Tibial artery (tissue), 4 donors: Measurements from ENCODE around the gene SAMD4A.
A peak's percentile ranks its signal among the peaks of the same experiment; 100 is the strongest.

Experiments
- DNase-seq, 2 donors: peaks; one replicate each; pipeline ENCODE4 v3.0.0-alpha.2; 2019
- H3K27ac ChIP-seq, 2 donors: fragments of 200-600 bp; sonication (generic) in 1 of 2; 1 replicate in 1 of 2; 2 replicates in 1 of 2; pipeline ENCODE4 v1.5.1; 2018 to 2019; ENCODE audit warnings: mild to moderate bottlenecking in 1 of 2
- H3K27me3 ChIP-seq, 2 donors: fragments of 200-600 bp; sonication (generic) in 1 of 2; one replicate each; pipeline versions ENCODE4 v1.5.1 to v1.6.0; 2016 to 2019
- H3K36me3 ChIP-seq, 3 donors: fragments of 200-600 bp; sonication (generic) in 2 of 3; one replicate each; pipeline ENCODE4 v1.5.1; 2016 to 2019; ENCODE audit warnings: mild to moderate bottlenecking in 2 of 3
- H3K4me1 ChIP-seq, 4 donors: fragments of 200-600 bp; sonication (generic) in 2 of 4; 1 replicate in 3 of 4; 2 replicates in 1 of 4; pipeline ENCODE4 v1.5.1; 2016 to 2019
- H3K4me3 ChIP-seq, 2 donors: fragments of 200-600 bp; sonication (generic) in 1 of 2; 1 replicate in 1 of 2; 2 replicates in 1 of 2; pipeline ENCODE4 v1.5.1; 2018 to 2019; ENCODE audit warnings: mild to moderate bottlenecking in 2 of 2
- H3K9me3 ChIP-seq, 3 donors: fragments of 200-600 bp; sonication (generic) in 1 of 3; one replicate each; pipeline ENCODE4 v1.5.1; 2016 to 2019
- CTCF ChIP-seq, 2 experiments: fragments of 200-600 bp in 1 of 2; fragments of 450-650 bp in 1 of 2; IDR thresholded peaks; one replicate each; pipeline ENCODE4 v1.5.1; 2017 to 2019; ENCODE audit warnings: antibody characterized with exemption in 2 of 2, mild to moderate bottlenecking in 1 of 2, moderate library complexity in 1 of 2
- intact Hi-C: fragments of 100-400 bp; cut with DNase I; formaldehyde crosslinking; loops from one replicate; pipeline ENCODE4 v1.15.0; 2023; ENCODE audit warnings: low total_unique reads

Gene SAMD4A

DNA sequence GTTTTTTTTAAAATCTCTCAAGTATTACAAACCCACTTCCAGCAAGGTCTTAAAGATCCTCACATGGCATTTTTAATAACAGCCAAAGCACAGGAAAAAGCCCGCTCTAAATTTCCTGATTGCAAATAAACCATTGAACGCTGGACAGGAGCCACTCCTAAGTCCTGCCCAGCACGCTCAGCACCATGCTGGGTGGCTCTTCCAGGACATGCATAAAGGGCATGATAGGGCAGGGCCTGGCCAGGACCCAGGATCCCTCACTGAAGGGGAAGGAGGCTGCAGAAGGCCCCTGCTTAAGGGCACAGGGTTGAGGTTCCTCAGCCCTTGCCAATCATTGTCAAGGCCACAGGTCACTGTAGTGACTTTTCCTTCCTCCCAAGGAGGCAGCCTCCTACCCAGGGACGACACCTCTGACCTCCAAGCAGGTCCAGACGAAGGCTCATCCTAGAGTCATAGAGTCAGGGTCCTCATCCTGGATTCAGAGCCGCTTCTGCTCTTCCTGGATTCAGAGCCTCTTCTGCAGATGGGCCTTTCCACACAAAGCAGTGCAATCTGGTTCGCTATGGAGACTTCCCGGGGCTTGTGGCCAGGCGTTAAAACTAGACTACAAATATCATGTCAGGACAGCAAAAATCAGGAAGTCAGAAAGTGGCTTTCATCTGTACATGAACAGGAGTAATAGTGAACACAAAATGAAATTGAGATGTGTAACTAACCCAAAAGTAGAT is 211.9 kb downstream of the SAMD4A start:
- Histone ChIP-seq H3K27ac (no peak overlapping the region), H3K36me3 (peaks cover 5 to 60% (median 48%) of the 10 kb centered on the region in 3 donors), H3K27me3 (no peaks in the 10 kb centered on the region), H3K4me3 (no peak overlapping the region), H3K9me3 (no peaks in the 10 kb centered on the region), H3K4me1 (peaks cover 0 to 46% (median 29%) of the 10 kb centered on the region in 4 donors)
- intact Hi-C loops: no loop called here
- peak in 1 of 2 donors; percentile 14 for DNase-seq
- no peak for TF ChIP-seq CTCF (IDR thresholded peaks at IDR 0.05)

GRCh38 chr14:54781080-54781479 is 214.2 kb downstream of the SAMD4A start:
- Histone ChIP-seq H3K4me3 (no peak overlapping the region), H3K9me3 (no peaks in the 10 kb centered on the region), H3K27ac (no peak overlapping the region), H3K27me3 (no peaks in the 10 kb centered on the region), H3K36me3 (peaks cover 5 to 79% (median 60%) of the 10 kb centered on the region in 3 donors), H3K4me1 (peaks cover 0 to 42% (median 28%) of the 10 kb centered on the region in 4 donors)
- peak in 1 of 2 donors; percentile 9 for DNase-seq
- intact Hi-C loops: no loop called here
- TF ChIP-seq CTCF (IDR thresholded peaks at IDR 0.05): no peak

DNA sequence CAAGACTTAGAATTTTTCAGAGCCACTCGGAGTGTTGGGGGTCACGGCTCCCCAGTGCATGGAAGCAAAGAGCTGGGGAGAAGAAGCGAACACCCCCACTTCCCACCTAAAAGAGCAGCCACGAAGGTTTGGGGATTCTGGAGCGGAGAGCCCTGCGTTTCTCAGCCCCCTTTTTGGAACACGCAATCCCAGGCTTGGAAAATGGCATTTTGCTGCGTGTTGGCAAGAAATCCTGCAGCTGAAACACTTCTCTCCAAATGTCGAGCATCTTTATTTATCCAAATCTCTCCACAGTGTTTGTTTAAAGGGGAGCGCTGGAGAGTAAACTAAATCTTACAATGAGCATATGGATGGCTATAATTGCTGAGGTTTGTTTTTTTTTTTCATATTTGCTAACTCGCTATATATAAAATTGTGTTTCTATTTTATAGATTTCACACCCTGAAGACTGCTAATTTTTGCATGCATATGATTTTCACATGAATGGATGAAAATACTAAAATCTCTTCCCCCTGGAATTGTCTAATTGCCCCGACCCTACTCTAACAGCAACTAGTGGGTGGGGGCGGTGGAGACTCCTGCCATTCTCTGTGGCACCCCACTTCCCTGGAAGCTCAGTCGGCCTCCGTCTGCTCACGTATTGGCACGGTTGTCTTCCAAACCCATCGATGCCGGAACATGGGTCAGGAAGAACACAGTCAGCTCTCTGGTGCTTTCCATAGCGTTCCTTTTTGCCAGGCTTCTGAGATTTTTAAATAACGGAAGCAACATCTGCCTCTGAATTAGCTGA is 215.2 kb downstream of the SAMD4A start:
- intact Hi-C loops: no loop called here
- Histone ChIP-seq H3K36me3 (peaks cover 5 to 83% (median 70%) of the 10 kb centered on the region in 3 donors), H3K9me3 (no peaks in the 10 kb centered on the region), H3K27ac (peak overlapping the region; percentile 76 to 78), H3K4me1 (peaks cover 0 to 31% (median 22%) of the 10 kb centered on the region in 4 donors), H3K27me3 (no peaks in the 10 kb centered on the region), H3K4me3 (no peak overlapping the region)
- no peak for TF ChIP-seq CTCF (IDR thresholded peaks at IDR 0.05)
- peak in 1 of 2 donors; percentile 16 for DNase-seq

DNA sequence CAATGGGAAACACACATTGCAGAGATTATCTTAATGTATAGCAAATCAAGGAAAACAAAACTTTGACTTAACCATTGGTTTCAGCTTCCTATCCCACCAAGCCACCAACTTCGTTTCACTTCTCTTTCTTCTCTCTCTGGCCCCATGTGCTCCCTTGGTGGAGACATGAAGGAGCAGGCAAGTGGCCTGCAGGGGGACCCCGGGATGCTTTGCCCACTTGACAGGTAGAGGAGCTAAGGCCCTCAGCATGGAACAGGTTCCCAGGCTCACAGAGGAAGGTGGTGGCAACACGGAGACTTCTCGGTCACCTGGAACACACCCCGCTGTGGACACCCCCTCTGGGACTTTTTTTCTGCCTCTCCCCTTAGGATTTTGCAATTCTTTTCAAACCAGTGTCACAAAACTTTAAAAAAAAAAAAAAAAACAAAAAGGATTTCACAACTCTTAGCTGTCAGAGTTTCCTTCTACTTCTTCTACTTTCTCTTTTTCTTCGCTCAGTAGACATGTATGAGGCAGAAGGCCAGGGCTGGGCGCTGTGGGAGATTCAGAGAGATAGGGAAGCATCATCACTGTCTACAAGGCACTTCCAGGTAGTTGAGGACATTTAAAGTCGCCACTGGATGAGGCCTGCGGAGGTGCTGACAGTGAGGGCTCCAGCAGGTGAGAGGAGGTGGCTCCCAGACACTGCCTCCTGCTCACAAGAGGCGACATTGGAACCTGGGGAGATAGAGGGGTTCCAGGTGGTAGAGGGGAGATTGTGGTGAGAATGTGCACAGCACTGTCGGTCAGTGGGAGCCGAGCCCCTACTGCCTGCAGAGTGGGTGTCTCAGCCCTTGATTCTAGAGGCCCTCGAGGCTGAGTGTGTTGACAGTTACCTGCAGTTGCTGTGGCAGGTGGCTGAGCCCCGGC is 216.1 kb downstream of the SAMD4A start:
- peaks cover 0 to 31% (median 22%) of the 10 kb centered on the region in 4 donors for H3K4me1 ChIP-seq
- peak in 1 of 2 donors; percentile 45 for DNase-seq
- peaks cover 5 to 84% (median 72%) of the 10 kb centered on the region in 3 donors for H3K36me3 ChIP-seq

More for the DNA sequence above, 216.1 kb downstream of the SAMD4A start:
- Histone ChIP-seq H3K27me3 (no peaks in the 10 kb centered on the region), H3K27ac (peak overlapping the region; percentile 76 to 78), H3K9me3 (no peaks in the 10 kb centered on the region), H3K4me3 (no peak overlapping the region)
- TF ChIP-seq CTCF (IDR thresholded peaks at IDR 0.05): no peak
- intact Hi-C loops: no loop called here
